Thoracic aorta (tissue), 2 donors: ENCODE results near the gene TMEM88. TPM values are rescaled to one million over a fixed set of nuclear protein-coding genes. Genes with fewer than 3 reads are reported as not detected.

Experiments used
- ATAC-seq: fragments of 150-250 bp; one replicate; pipeline ENCODE4 v1.8.0; 2017; ENCODE audit warnings: low read depth; ENCODE audit not compliant: insufficient number of reproducible peaks, low FRiP score
- DNase-seq: peaks from one replicate; pipeline ENCODE4 v3.0.0-alpha.2; 2020; ENCODE audit warnings: low spot score
- H3K27ac ChIP-seq, 2 donors: fragments of 200-600 bp; sonication (generic); 1 replicate in 1 of 2; 2 replicates in 1 of 2; pipeline ENCODE4 v1.5.1; 2016; ENCODE audit warnings: mild to moderate bottlenecking in 2 of 2, moderate library complexity in 2 of 2
- H3K27me3 ChIP-seq: fragments of 200-600 bp; sonication (generic); replicated peaks from 2 replicates; pipeline ENCODE4 v1.6.0; 2016; ENCODE audit warnings: mild to moderate bottlenecking; ENCODE audit not compliant: insufficient read depth
- H3K36me3 ChIP-seq: fragments of 200-600 bp; sonication (generic); one replicate; pipeline ENCODE4 v1.5.1; 2016
- H3K4me1 ChIP-seq, 2 donors: fragments of 200-600 bp; sonication (generic); 1 replicate in 1 of 2; 2 replicates in 1 of 2; pipeline versions ENCODE4 v1.5.1 to v1.6.0; 2016; ENCODE audit warnings: low read depth in 2 of 2, mild to moderate bottlenecking in 1 of 2; ENCODE audit not compliant: control insufficient read depth in 1 of 2
- H3K4me3 ChIP-seq: fragments of 200-600 bp; sonication (generic); 2 replicates; pipeline ENCODE4 v1.5.1; 2016; ENCODE audit warnings: mild to moderate bottlenecking
- H3K9me3 ChIP-seq: fragments of 200-600 bp; sonication (generic); 2 replicates; pipeline ENCODE4 v1.5.1; 2016
- CTCF ChIP-seq: fragments of 200-600 bp; sonication (generic); IDR thresholded peaks from one replicate; pipeline ENCODE4 v1.5.1; 2019; ENCODE audit warnings: antibody characterized with exemption
- total RNA-seq, 2 donors: library from RNA; depleted of rRNA; stranded (reverse); fragments of >200 nt; gene quantifications; one replicate each; pipeline versions ENCODE4 v1.1.0 to v1.2.3, GENCODE V29; 2016

The TMEM88 gene
- total RNA-seq, 2 donors from 2014 or later, result 4.1 to 21.9 TPM

DNA sequence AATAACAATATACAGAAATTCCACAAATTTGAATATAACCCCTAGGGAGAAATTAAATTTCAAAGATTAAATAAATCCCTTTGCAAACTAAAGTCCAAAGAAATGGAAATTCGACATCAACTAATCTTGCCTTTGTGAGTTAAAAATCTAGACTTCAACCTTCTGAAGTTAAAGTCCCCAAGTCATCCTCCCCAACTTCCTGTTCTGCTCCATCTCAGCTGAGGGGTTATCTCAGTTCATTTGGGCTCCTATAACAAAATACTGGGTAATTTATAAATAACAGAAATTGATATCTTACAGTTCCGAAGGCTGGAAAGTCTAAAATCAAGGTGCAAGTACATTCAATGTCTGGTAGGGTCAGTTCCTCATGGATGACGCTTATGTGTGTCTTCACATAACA, 43.6 kb upstream of the TMEM88 start:
- no peaks in the 10 kb centered on the region for H3K4me1 ChIP-seq
- ATAC-seq, result no peak

GRCh38 chr17:7814969-7815368, 39.9 kb upstream of the TMEM88 start:
- no peak for TF ChIP-seq CTCF
- H3K27ac ChIP-seq, result no peak overlapping the region
- H3K27me3 ChIP-seq, result no peaks in the 10 kb centered on the region
- H3K4me3 ChIP-seq, result no peak overlapping the region
- ATAC-seq (no peak), DNase-seq (no peak)
- H3K36me3 ChIP-seq, result no peaks in the 10 kb centered on the region
- H3K9me3 ChIP-seq, result no peaks in the 10 kb centered on the region
- no peaks in the 10 kb centered on the region for H3K4me1 ChIP-seq

More for the DNA sequence above, 43.6 kb upstream of the TMEM88 start:
- H3K27me3 ChIP-seq, result no peaks in the 10 kb centered on the region
- DNase-seq, result no peak
- TF ChIP-seq CTCF, result no peak
- no peak overlapping the region for H3K4me3 ChIP-seq
- H3K36me3 ChIP-seq, result no peaks in the 10 kb centered on the region
- no peak overlapping the region for H3K27ac ChIP-seq
- no peaks in the 10 kb centered on the region for H3K9me3 ChIP-seq

DNA sequence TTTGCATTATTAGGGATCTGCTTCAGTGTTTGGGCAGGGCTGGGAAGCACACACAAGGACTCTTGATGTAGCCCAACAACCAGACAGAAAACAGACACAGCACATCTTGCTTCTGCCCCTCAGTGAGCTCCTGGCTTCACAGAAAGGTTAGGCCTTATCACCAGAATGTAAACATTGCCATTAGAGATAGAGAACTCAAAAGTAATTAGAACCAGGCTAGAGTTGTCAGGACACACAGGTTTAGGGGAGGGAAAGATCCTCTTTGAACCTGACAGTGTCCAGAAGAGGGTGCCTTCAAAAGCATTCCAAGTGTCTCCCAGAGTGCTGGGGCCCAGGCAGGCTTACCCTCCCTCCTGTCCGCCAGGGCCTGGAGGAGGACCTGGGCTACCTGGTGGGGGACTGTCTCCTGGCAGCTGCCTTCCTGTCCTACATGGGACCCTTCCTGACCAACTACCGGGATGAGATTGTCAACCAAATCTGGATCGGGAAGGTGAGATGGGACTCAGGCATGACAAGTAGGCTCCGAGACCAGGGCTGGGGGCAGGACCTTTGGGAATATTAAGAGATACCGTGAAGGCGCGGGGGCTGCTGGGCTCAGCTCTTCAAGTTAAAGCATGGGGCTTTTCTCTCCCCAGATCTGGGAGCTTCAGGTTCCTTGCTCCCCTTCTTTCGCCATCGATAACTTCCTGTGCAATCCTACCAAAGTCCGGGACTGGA, 37.8 kb upstream of the TMEM88 start:
- ATAC-seq (no peak), DNase-seq (no peak)
- Histone ChIP-seq H3K36me3 (no peaks in the 10 kb centered on the region), H3K4me1 (no peaks in the 10 kb centered on the region), H3K27ac (no peak overlapping the region), H3K4me3 (no peak overlapping the region), H3K27me3 (no peaks in the 10 kb centered on the region), H3K9me3 (no peaks in the 10 kb centered on the region)
- TF ChIP-seq CTCF, result no peak

DNA sequence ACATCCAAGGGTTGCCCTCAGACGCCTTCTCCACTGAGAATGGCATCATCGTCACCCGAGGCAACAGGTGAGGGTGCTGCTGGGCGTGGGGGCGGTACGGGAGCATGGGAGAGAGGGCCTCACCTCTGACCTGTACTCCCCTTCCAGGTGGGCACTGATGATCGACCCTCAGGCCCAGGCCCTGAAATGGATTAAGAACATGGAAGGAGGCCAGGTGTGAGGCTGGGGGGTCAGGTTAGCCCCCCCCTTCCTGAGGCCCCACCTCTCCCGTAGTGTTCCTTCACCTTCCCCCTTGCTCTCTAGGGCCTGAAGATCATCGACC, 37.3 kb upstream of the TMEM88 start:
- Histone ChIP-seq H3K9me3 (no peaks in the 10 kb centered on the region), H3K27ac (no peak overlapping the region), H3K36me3 (no peaks in the 10 kb centered on the region), H3K4me1 (no peaks in the 10 kb centered on the region), H3K4me3 (no peak overlapping the region), H3K27me3 (no peaks in the 10 kb centered on the region)
- DNase-seq, result no peak
- ATAC-seq, result no peak
- TF ChIP-seq CTCF, result no peak

GRCh38 chr17:7818026-7818425, 36.8 kb upstream of the TMEM88 start:
- TF ChIP-seq CTCF, result no peak
- Histone ChIP-seq H3K4me3 (no peak overlapping the region), H3K36me3 (no peaks in the 10 kb centered on the region), H3K27me3 (no peaks in the 10 kb centered on the region), H3K9me3 (no peaks in the 10 kb centered on the region), H3K27ac (no peak overlapping the region), H3K4me1 (no peaks in the 10 kb centered on the region)
- DNase-seq, result no peak
- no peak for ATAC-seq
